Measurements from ENCODE around the gene UBE2S. TPM values are rescaled to one million over a fixed set of nuclear protein-coding genes. Genes with fewer than 3 reads are reported as not detected.

Gene UBE2S
- polyA plus RNA-seq, 10 donors = 26.3 to 47.0 (median 37.2) TPM

- no peak for DNase-seq
Measured at GRCh38 chr19:55366790-55367189, 40.8 kb downstream of the UBE2S start.

- DNase-seq = no peak
Measured at GRCh38 chr19:55365964-55366363, 41.6 kb downstream of the UBE2S start.

- no peak for DNase-seq
Measured at GRCh38 chr19:55365245-55365644, 42.3 kb downstream of the UBE2S start.

- DNase-seq = no peak
Measured at GRCh38 chr19:55362990-55363716, 44.4 kb downstream of the UBE2S start, which contains the start of gene GARIN5B. Gene GARIN5B (minus strand): TSS chr19:55363260. CDS start chr19:55363066, 194 bp downstream.

GRCh38 chr19:55362174-55362989 is 45.2 kb downstream of the UBE2S start:
- no peak for DNase-seq

- no peak for DNase-seq
Measured at GRCh38 chr19:55360902-55361301, 46.7 kb downstream of the UBE2S start.

GRCh38 chr19:55358943-55359908 is 48.4 kb downstream of the UBE2S start:
- no peak for DNase-seq

- no peak for DNase-seq
Measured at GRCh38 chr19:55358493-55358892, 49.1 kb downstream of the UBE2S start.

- no peak for DNase-seq
Measured at GRCh38 chr19:55355213-55355821, 52.3 kb downstream of the UBE2S start.

- no peak for DNase-seq
Measured at GRCh38 chr19:55354698-55355212, 52.8 kb downstream of the UBE2S start, which contains the start of gene COX6B2. Gene COX6B2 (minus strand): TSS chr19:55354719. CDS start chr19:55354521, 198 bp downstream.

- DNase-seq = peak in 1 of 3 donors; percentile 63
Measured at GRCh38 chr19:55353803-55354697, 53.5 kb downstream of the UBE2S start.

GRCh38 chr19:55353356-55353802 is 54.2 kb downstream of the UBE2S start:
- no peak for DNase-seq

GRCh38 chr19:55352549-55353145 is 54.9 kb downstream of the UBE2S start:
- DNase-seq = no peak

GRCh38 chr19:55352040-55352439 is 55.5 kb downstream of the UBE2S start:
- DNase-seq = no peak

- DNase-seq = no peak
Measured at GRCh38 chr19:55350620-55351315, 56.8 kb downstream of the UBE2S start.

Measured in muscle of back (tissue), 11 donors.